Osteocyte (in vitro differentiated cells): Measurements from ENCODE around the gene FIBCD1. TPM values are rescaled to one million over a fixed set of nuclear protein-coding genes. Genes with fewer than 3 reads are reported as not detected.

Experiments
- DNase-seq: peaks from one replicate; pipeline ENCODE4 v3.0.0; 2021; ENCODE audit warnings: mixed read lengths; ENCODE audit not compliant: unreplicated experiment; ENCODE audit errors: extremely low spot score
- H3K27ac Mint-ChIP-seq: one replicate; pipeline ENCODE4 v1.8.0; 2021; ENCODE audit warnings: mild to moderate bottlenecking, mixed read lengths; ENCODE audit not compliant: unreplicated experiment
- H3K27me3 Mint-ChIP-seq: one replicate; pipeline ENCODE4 v1.8.0; 2021; ENCODE audit warnings: mixed read lengths; ENCODE audit not compliant: unreplicated experiment
- H3K36me3 Mint-ChIP-seq: one replicate; pipeline ENCODE4 v1.8.0; 2021; ENCODE audit warnings: mixed read lengths; ENCODE audit not compliant: unreplicated experiment
- H3K4me1 Mint-ChIP-seq: one replicate; pipeline ENCODE4 v1.8.0; 2021; ENCODE audit warnings: mixed read lengths; ENCODE audit not compliant: unreplicated experiment
- H3K4me3 Mint-ChIP-seq: one replicate; pipeline ENCODE4 v1.8.0; 2021; ENCODE audit warnings: mild to moderate bottlenecking, moderate library complexity, mixed read lengths; ENCODE audit not compliant: unreplicated experiment
- H3K9me3 Mint-ChIP-seq: one replicate; pipeline ENCODE4 v1.8.0; 2021; ENCODE audit warnings: mixed read lengths; ENCODE audit not compliant: unreplicated experiment
- total RNA-seq: library from RNA; stranded (reverse); gene quantifications from 2 replicates; pipeline ENCODE4 v1.2.1, GENCODE V29; 2021
- TF ChIP-seq, protein P1 (sequence below): fragments of 200-600 bp; sonication (generic); IDR thresholded peaks from 2 replicates; pipeline ENCODE4 v1.5.0; 2021; ENCODE audit warnings: antibody characterized with exemption, mild to moderate bottlenecking, moderate library complexity

The FIBCD1 gene
- total RNA-seq, 1 donor from 2014 or later = 18.2 TPM

DNA sequence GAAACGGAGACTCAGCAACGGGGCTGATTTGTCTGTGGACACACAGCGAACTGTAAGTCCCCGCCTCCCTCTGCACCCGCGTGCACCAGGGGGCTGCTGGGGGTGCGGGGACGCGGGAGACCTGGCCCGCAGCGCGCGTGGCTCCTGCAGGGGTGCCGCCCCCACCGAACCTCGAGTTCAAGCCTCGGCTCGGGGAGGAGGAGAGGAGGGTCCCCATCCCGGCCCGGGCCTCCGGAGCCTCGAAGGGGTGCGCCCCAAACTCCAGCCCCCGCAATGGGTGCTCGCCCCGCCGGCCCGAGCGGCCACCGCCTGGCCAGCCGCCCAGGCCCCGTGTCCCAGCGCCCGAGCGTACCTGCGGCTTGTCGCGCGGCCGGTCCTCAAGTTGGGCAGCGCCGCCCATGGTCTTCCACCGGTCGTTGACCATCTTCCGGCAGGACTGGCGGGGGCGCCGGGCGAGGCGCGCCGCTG, 829 bp downstream of the FIBCD1 start:
- Mint-ChIP-seq H3K4me1 (peaks cover 33% of the 10 kb centered on the region), H3K4me3 (peak overlapping the region; percentile 65), H3K9me3 (no peaks in the 10 kb centered on the region), H3K27me3 (peaks cover 29% of the 10 kb centered on the region), H3K36me3 (no peaks in the 10 kb centered on the region), H3K27ac (no peak overlapping the region)
- DNase-seq = no peak
- TF ChIP-seq, protein P1, sequence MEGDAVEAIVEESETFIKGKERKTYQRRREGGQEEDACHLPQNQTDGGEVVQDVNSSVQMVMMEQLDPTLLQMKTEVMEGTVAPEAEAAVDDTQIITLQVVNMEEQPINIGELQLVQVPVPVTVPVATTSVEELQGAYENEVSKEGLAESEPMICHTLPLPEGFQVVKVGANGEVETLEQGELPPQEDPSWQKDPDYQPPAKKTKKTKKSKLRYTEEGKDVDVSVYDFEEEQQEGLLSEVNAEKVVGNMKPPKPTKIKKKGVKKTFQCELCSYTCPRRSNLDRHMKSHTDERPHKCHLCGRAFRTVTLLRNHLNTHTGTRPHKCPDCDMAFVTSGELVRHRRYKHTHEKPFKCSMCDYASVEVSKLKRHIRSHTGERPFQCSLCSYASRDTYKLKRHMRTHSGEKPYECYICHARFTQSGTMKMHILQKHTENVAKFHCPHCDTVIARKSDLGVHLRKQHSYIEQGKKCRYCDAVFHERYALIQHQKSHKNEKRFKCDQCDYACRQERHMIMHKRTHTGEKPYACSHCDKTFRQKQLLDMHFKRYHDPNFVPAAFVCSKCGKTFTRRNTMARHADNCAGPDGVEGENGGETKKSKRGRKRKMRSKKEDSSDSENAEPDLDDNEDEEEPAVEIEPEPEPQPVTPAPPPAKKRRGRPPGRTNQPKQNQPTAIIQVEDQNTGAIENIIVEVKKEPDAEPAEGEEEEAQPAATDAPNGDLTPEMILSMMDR = no peak

DNA sequence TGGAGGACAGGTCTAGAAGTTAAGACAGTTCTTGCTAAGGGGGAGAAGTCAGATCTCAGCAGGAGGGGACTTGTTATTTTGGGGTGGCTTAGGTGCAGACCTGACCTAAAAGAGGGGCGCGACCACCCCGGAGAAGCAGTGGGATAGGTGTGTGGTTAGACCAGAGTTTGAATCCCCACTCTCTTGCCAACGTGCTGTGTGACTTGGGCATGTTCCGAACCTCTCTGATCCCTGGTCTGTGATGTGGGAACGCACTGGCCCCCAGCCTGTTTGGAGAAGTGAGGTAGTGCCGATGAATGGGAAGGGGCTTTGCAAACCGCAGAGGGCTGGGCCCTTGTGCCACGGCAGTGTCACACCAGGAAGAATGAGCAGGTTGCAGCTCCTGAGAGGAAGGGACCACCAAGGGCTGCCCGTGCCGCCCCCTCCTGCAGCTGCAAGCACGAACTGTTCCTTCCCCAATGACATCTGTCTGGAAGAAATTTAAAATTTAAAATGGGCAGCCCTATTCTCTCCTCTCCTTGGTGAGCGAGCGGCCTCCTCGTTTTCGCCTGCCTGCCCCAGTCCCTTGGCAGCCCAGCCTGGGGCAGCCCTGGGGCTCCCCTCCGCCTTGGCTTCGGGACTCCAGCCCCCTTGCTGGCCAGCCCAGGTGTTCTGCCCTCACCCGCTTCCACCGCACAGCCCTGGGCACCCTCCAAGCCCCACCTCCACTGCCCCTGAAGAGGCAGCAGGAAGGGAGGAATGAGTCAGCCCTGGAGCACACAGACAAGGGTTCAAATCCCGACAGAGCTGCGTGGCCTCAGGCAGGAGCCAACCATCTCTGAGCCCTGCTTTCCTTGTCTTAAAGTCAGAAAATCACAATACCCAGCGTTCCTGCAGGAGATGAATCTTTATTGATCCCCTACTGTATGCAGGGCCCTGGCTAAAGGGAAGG, 1.6 kb downstream of the FIBCD1 start:
- peaks cover 41% of the 10 kb centered on the region for H3K4me1 Mint-ChIP-seq
- TF ChIP-seq, protein P1 = no peak
- H3K27me3 Mint-ChIP-seq = peaks cover 26% of the 10 kb centered on the region

DNA sequence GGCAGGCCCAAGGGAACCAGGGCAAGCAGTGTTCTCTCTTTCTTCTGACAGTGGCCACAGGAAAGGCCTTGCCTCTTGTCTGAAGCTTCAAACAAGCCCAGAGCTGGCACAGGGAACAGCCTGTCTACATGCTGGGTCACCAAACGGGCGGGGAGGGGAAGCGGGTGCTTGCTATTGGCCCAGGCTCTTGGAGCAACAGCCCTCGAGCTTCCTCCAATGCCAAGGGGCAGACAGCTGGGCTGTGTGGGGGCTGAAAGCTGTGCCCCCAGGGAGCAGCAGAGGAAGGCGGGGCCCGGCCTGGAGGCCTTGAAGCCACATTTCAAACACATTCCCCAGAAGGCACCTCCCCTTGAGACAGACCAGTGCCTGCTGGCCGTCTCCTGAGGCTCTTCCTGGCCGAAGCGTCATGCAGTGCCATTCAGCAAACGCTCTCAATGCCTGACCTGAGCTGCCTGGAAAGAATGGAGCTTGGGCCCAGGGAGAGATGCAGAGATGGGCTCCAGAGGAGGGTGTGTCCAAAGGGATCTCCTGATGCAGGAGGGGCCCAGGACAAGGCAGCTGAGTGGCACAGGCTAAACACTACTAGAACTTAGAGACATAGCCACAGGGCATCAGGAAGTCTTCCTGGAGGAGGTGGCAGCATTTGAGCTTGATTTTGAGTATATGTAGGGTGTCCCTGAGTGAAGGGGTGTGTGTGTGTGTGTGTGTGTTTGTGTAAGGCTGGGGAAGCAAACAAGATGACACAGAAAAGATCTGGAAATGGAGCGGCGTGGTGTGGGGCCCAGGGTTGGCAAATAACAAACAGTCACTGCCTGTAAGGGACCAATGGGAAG, 2.5 kb downstream of the FIBCD1 start:
- Mint-ChIP-seq H3K27me3 (peaks cover 19% of the 10 kb centered on the region), H3K36me3 (no peaks in the 10 kb centered on the region), H3K9me3 (no peaks in the 10 kb centered on the region), H3K27ac (peak overlapping the region; percentile 69), H3K4me1 (peaks cover 42% of the 10 kb centered on the region), H3K4me3 (peak overlapping the region; percentile 54)
- peak; percentile 94 for DNase-seq
- TF ChIP-seq, protein P1 = no peak

More for the DNA sequence above, 1.6 kb downstream of the FIBCD1 start:
- Mint-ChIP-seq H3K4me3 (peak overlapping the region; percentile 65), H3K36me3 (no peaks in the 10 kb centered on the region), H3K27ac (peak overlapping the region; percentile 69), H3K9me3 (no peaks in the 10 kb centered on the region)
- DNase-seq = no peak

DNA sequence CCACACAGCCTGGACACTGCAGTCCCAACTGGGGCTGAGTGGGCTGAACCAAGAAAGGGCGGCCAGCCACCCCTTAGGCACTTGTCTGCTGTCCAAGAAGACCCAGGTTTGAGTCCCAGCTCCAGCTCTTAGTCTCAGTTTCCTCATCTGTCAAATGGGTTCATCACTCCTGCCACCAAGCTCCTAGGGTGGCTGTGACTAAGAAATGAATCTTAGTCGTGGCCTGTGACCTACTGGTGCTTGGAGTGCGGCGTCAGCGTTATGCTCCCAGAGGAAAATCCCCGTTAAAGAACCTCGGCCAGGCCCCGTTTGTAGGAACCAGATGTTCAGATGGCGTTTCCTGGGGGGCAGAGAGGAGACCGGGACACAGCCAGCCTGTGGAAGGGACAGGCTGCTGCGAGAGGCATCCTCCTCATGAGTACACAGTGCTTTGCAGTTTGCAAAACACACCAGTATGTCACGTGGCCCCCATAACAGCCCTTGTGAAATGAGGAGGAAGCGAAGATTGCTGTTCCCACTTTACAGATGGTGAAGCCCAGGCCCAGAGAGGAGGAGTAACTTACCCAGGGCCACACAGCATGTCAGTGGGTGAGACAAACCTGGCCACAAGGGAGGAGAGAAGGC, 3.3 kb downstream of the FIBCD1 start:
- Mint-ChIP-seq H3K4me3 (no peak overlapping the region), H3K27ac (peak overlapping the region; percentile 69), H3K9me3 (no peaks in the 10 kb centered on the region), H3K4me1 (peaks cover 39% of the 10 kb centered on the region), H3K27me3 (peaks cover 13% of the 10 kb centered on the region), H3K36me3 (no peaks in the 10 kb centered on the region)
- DNase-seq = no peak
- TF ChIP-seq, protein P1 = no peak
